HG02623 (cell line): ENCODE measurements around the gene CENPP.

Experiments used
- ATAC-seq: cut with Tn5 transposase; IDR thresholded peaks from one replicate; pipeline ENCODE4 v1.9.1; 2021; ENCODE audit warnings: moderate library complexity; ENCODE audit not compliant: unreplicated experiment

The CENPP gene

DNA sequence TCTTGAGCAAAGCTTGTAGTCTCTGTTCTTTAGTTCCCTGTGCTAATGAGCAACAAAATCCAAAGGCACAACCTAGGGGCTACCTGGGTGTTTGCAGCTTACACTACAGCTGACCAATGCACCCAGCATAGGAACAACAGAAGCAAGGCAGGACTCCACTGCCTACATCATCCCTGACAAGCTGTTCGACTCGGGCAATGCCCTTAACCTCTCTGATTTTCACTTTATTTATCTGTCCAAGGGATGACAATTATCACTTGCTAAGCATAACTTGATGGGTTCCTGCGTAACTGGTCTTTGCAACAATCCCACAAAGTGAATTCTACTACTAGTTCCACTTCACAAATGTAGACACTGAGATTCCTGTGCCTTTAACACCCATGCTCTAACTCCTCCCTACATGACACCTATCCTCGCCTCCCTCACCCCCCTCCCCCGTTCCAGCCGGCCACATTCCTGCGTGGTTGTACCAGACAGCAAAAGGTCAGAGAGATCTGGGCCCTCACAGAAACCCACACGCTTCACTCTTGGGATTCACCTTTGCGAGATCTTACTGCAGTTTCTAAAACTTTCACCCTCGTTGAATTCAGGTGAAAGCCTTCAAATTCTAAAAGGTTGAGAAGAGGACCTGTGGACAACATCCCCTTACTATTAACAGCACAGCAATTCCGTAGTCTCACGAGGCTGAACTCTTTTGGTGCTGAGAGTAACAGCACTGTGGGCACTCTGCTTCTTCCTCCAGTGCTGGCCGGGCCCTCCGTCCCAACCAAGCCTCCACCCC, 343.2 kb downstream of the CENPP start:
- no peak for ATAC-seq

GRCh38 chr9:92669527-92669889, 343.8 kb downstream of the CENPP start:
- no peak for ATAC-seq
